ENCODE data around the gene TPR. TPM values are rescaled to one million over a fixed set of nuclear protein-coding genes. Genes with fewer than 3 reads are reported as not detected.
"Not testable (repeated sequence)": the region's sequence is repeated elsewhere in the genome, so short reads cannot be mapped to it uniquely, and the experiment has no call there.

TPR gene
- 10 to 100 TPM in 5 of 6 donors, 1 to 10 TPM in 1; 5.2 to 60.0 (median 21.4) TPM for polyA plus RNA-seq (ENCODE audit: low read depth in 6 of 6)

DNA sequence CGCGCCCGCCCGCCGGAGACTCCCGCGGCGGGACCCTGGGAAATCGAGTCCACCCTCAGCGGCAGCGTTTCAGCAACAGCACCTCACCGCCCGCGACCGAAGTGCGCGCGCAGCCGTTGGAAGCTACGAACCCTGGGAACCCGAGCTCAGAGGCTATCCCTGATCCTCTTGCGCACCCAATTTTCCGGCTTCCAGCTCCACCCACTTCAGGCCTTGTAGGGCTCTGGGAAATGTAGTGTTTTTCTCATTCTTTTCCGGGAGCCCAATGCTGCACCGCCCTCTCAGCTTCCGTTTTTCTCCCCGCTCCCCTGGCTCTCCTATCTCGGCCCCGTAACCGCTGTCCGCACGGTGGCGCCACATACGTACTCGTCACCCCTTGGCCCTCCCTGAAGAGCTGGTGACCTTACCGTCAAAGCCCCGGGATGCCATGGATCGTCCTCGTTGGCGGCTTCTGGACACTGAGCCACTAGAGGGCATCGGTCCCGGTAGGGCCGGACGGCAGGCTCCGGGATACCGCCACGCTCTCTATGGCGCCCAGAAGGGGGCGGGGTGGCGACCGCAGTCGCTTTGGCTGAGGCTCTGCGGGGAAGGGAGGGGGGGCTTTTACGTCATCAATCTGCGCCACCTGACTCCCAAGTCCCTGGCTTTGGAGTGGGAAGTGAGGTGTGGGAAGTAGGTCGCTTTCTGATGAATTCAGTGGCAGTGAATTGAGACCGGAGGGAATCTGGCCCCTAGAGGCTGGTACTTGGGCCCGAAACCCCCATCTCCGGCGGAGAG is at the start of gene TPR, which contains the start of gene ODR4:
TPR (minus strand) TSS at position 102 of the 777 bp plus-strand sequence. CDS start 225 bp downstream, outside the sequence.
ODR4 (plus strand) TSS at position 687 of the 777 bp plus-strand sequence. CDS start 3,948 bp downstream, outside the sequence.
- Mint-ChIP-seq H3K27me3 (no peaks in the 10 kb centered on the region), H3K4me3 (peak within 1 kb of the TSS; percentile 92 to 99 (median 98)), H3K27ac (peak within 1 kb of the TSS; percentile 97 to 100 (median 98)), H3K36me3 (peaks cover 0 to 12% of the 10 kb centered on the region in 2 donors), H3K9me3 (no peaks in the 10 kb centered on the region), H3K4me1 (peaks cover 11 to 43% (median 20%) of the 10 kb centered on the region in 3 donors)
- DNase-seq (peak; percentile 97), ATAC-seq (ENCODE audit: low read depth in 2 of 2) (peak; percentile 81 to 83)

DNA sequence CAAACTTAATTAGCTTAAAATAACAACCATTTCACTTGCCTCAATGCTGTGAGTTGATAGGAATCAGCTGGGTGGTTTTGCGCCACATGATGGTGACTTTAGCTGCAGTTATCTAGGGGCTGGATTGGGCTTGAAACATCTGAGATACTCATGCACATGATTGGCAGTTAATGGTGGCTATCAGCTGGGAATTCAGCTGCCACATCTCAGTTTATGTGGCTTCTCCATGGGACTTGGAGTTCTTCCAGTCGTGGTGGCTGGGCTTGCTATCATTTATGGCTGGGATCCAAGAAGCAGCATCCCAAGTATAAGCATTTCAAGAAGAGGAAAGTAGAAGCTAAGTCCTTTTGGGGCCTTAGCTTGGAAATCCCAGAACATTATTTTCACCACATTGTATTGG is 49.5 kb upstream of the TPR start:
- Mint-ChIP-seq H3K27ac (no peak overlapping the region), H3K9me3 (peaks cover 0 to 2% (median 0%) of the 10 kb centered on the region in 7 donors)
- ATAC-seq (ENCODE audit: low read depth in 2 of 2) = no peak

DNA sequence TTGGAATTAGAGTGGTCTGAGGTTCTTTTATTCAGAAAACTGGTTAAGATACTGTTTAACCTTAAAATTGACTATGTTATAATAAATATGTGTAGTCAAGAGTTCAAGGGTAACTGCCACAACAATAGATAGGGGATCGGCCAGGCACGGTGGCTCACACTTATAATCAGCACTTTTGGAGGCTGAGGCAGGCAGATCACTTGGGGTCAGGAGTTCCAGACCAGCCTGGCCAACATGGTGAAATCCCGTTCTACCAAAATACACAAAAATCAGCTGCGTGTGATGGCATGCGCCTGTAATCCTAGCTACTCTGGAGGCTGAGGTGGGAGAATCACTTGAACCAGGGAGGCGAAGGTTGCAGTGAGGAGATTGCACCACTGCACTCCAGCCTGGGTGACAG is 46.4 kb upstream of the TPR start:
- no peak for DNase-seq
- Mint-ChIP-seq H3K36me3 (peaks cover 6 to 14% of the 10 kb centered on the region in 2 donors), H3K27ac (peak overlapping the region in 1 of 6 donors; percentile 33), H3K4me1 (no peaks in the 10 kb centered on the region), H3K4me3 (no peak overlapping the region), H3K27me3 (no peaks in the 10 kb centered on the region), H3K9me3 (peaks cover 0 to 2% (median 0%) of the 10 kb centered on the region in 7 donors)
- ATAC-seq (ENCODE audit: low read depth in 2 of 2) = no peak

More for the DNA sequence above, 49.5 kb upstream of the TPR start:
- H3K4me1 Mint-ChIP-seq = no peaks in the 10 kb centered on the region
- no peaks in the 10 kb centered on the region for H3K36me3 Mint-ChIP-seq
- no peak overlapping the region for H3K4me3 Mint-ChIP-seq
- DNase-seq = no peak
- no peaks in the 10 kb centered on the region for H3K27me3 Mint-ChIP-seq

DNA sequence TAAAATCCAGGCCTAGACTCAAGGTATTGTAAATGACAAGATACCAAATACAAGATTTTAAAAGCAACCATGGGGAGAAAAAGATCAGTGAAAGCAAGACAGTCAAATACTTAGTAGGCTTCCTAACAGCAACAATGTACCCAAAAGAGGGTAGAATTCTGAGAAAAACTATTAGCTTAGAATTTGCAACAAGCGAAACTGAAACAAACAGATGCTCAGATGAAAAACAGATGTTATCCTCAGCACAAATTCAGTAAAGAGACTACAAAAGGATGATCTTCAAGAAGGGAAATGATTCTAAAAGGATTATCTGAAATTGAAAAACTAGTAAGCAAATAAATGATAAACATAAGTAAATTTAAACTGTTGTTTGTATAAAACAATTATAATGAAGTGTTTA is 45.9 kb upstream of the TPR start:
- Mint-ChIP-seq H3K27me3 (no peaks in the 10 kb centered on the region), H3K4me3 (no peak overlapping the region), H3K27ac (no peak overlapping the region), H3K4me1 (no peaks in the 10 kb centered on the region), H3K36me3 (peaks cover 6 to 14% of the 10 kb centered on the region in 2 donors), H3K9me3 (peaks cover 0 to 2% (median 0%) of the 10 kb centered on the region in 7 donors)
- no peak for DNase-seq
- ATAC-seq (ENCODE audit: low read depth in 2 of 2) = no peak

DNA sequence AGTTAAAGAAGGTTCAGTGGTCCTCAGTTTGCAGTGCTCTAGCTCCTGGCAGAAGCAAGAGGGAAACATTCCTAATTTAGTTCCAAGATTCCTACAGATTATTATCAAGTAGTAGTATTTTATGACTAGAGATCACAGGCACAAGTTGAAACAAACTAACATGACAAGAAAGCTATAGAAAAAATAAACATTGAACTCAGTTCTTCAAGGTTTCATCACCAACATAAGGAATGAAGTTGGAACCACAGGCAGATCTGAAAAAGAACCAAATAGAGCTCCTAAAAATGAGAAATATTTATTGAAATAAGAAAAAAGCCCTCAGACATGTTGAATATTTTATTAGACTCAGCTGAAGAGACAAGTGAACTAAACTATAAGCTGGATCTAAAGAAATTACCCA is 45.3 kb upstream of the TPR start:
- Mint-ChIP-seq H3K27ac (no peak overlapping the region), H3K9me3 (peaks cover 0 to 2% (median 0%) of the 10 kb centered on the region in 7 donors), H3K4me1 (no peaks in the 10 kb centered on the region), H3K36me3 (peaks cover 6 to 14% of the 10 kb centered on the region in 2 donors), H3K4me3 (no peak overlapping the region), H3K27me3 (no peaks in the 10 kb centered on the region)
- DNase-seq = no peak
- no peak for ATAC-seq (ENCODE audit: low read depth in 2 of 2)

DNA sequence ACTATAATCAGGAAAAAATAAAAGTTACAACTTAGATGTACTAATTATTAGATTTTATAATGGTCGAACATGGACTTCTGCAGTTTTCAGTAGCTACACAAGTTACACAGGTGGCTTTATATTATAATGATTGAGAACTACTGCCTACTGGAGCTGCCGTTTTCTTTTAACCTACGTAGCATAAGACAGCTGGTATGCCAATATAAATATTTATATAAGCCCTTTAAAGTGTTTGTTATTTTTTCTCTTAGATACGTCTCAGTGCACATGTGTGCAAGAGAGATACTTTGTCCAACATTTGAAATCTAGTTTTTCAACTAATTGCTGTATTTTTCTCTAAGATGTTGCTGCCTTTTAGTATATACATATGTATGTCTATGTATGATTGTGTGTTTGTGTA is 43.5 kb upstream of the TPR start:
- peaks cover 0 to 2% (median 0%) of the 10 kb centered on the region in 7 donors for H3K9me3 Mint-ChIP-seq
- no peak overlapping the region for H3K27ac Mint-ChIP-seq
- DNase-seq = no peak
- no peaks in the 10 kb centered on the region for H3K4me1 Mint-ChIP-seq
- peaks cover 6 to 17% of the 10 kb centered on the region in 2 donors for H3K36me3 Mint-ChIP-seq
- H3K27me3 Mint-ChIP-seq = no peaks in the 10 kb centered on the region
- H3K4me3 Mint-ChIP-seq = no peak overlapping the region
- no peak for ATAC-seq (ENCODE audit: low read depth in 2 of 2)

DNA sequence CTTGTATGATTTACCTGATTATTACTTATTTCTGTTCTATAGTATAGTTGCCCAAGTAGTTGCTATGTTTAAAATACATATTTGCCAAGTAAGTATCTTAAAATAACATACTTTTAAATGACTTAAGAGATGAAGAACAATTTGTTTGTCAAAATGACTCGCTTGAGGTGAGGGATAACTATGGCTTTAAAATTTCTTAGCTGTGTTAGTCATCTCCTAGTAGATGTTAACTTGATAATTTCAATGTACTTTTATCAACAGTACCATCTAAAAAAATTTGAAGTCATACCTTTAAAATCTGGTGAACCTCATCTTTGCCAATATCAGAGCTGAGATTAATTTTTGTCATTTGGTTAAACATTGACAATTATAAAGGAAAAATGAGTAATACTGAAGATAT is 38.3 kb upstream of the TPR start:
- Mint-ChIP-seq H3K36me3 (peaks cover 0 to 18% of the 10 kb centered on the region in 2 donors), H3K4me3 (no peak overlapping the region), H3K9me3 (no peaks in the 10 kb centered on the region), H3K4me1 (no peaks in the 10 kb centered on the region), H3K27me3 (no peaks in the 10 kb centered on the region), H3K27ac (no peak overlapping the region)
- DNase-seq = no peak
- ATAC-seq (ENCODE audit: low read depth in 2 of 2) = no peak

DNA sequence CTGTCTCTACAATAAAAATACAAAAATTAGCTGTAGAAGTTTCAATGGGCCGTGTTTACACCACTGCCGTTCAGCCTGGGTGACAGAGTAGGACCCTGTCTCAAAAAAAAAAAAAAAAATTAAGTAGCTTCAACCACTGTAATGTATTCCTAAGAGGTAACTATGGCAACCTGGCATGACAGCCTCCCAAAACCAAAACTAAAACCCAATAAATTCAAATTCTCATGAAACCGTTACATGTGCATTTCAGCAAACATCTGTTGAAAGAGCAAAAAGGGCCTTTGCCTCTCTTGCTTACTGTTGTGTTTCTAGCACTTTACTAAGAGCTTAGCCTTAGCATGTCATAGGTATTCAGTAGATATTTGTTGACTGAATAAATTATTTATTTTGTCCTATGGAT is 34.0 kb upstream of the TPR start:
- Mint-ChIP-seq H3K27ac (no peak overlapping the region), H3K4me3 (no peak overlapping the region)

DNA sequence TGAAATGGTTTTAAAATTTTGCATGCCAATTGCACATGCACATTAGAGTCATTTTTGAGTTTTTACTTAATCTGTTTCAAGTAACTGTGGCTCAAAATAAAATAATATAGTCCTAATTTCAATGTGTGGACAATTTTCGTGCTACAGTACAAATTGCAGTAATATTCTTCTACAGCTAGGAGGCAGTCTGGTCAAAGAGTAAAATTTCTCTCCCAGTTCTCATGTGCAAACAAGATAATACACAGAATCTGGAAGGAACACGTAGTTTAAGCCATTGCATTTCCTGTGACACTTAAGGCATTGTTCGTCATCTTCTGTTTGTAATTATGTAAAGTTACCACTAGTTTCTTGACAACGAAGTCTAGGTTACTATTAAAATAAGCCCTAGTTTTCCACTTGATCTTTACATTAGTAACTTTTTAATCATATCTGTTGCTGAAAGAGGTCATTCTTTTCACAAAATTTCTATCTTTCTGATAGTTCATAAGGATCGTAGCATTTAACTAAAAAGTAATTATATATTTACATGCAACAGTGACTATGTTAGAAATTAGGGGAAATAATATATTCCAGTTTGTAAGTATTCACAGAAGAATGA is 29.5 kb upstream of the TPR start:
- ATAC-seq (ENCODE audit: low read depth in 2 of 2) = peak; percentile 42 to 58
- Mint-ChIP-seq H3K4me3 (no peak overlapping the region), H3K27ac (peak overlapping the region in 1 of 6 donors; percentile 48), H3K9me3 (no peaks in the 10 kb centered on the region), H3K36me3 (peaks cover 6 to 12% of the 10 kb centered on the region in 2 donors), H3K27me3 (no peaks in the 10 kb centered on the region), H3K4me1 (no peaks in the 10 kb centered on the region)
- peak; percentile 13 for DNase-seq

More for the DNA sequence above, 34.0 kb upstream of the TPR start:
- Mint-ChIP-seq H3K27me3 (no peaks in the 10 kb centered on the region), H3K4me1 (no peaks in the 10 kb centered on the region), H3K36me3 (peaks cover 6 to 24% of the 10 kb centered on the region in 2 donors), H3K9me3 (no peaks in the 10 kb centered on the region)
- peak in 1 of 2 donors; percentile 13 for ATAC-seq (ENCODE audit: low read depth in 2 of 2)
- DNase-seq = no peak

DNA sequence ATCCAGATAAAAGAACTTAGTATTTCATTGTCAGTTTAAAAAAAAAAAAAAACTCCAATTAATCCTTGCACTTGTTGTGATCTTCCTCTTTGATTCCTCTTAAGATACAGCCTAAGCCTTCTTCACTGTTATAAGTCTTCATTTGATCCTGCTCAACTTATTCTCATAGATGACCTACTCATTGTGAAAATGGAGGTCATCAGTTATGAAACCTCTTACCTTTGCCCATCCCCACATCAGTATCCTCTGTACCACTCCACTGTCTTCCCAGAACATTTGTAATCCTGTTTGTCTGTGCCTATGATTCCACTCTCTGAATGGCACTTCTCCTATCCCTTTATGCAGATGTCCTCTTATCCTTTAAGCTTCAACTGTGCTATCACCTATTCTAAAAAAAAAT is 28.6 kb upstream of the TPR start:
- no peak overlapping the region for H3K4me3 Mint-ChIP-seq
- peaks cover 6 to 12% of the 10 kb centered on the region in 2 donors for H3K36me3 Mint-ChIP-seq
- no peaks in the 10 kb centered on the region for H3K27me3 Mint-ChIP-seq
- no peaks in the 10 kb centered on the region for H3K4me1 Mint-ChIP-seq
- H3K27ac Mint-ChIP-seq = peak overlapping the region in 1 of 6 donors; percentile 3
- DNase-seq = no peak
- no peaks in the 10 kb centered on the region for H3K9me3 Mint-ChIP-seq
- no peak for ATAC-seq (ENCODE audit: low read depth in 2 of 2)

DNA sequence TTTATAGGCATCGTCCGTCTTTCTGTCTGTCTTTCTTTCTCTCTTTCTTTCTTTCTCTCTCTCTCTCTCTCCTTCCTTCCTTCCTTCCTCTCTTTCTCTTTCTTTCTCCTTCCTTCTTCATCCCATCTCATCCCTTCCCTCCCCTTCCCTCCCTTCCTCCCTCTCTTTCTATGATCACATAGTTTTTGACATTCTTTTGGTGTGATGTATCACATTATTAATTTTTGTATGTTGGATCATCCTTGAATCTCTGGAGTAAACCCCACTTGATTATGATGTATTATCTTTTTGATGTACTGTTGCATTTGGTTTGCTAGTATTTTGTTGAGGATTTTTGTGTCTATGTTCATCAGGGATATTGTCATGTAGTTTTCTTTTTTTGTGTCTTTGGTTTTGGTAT is 26.4 kb upstream of the TPR start:
- H3K36me3 Mint-ChIP-seq; H3K4me3 Mint-ChIP-seq; H3K4me1 Mint-ChIP-seq; H3K27me3 Mint-ChIP-seq; H3K9me3 Mint-ChIP-seq; ATAC-seq (ENCODE audit: low read depth in 2 of 2); DNase-seq: not testable (repeated sequence)
- H3K27ac Mint-ChIP-seq = peak overlapping the region in 1 of 6 donors; percentile 31

DNA sequence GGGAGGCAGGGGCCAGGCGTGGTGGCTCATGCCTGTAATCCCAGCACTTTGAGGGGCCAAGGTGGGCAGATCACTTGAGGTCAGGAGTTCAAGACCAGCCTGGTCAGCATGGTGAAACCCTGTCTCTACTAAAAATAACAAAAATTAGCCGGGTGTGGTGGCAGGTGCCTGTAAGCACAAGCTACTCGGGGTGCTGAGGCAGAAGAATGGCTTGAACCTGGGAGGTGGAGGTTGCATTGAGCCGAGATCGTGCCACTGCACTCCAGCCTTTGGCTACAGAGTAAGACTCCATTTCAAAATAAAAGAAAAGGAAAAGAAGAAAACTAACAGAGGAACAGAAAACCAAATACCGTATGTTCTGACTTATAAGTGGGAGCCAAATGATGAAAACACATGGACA is 17.7 kb upstream of the TPR start:
- not testable (repeated sequence) for H3K4me1 Mint-ChIP-seq; H3K4me3 Mint-ChIP-seq; H3K27ac Mint-ChIP-seq; ATAC-seq (ENCODE audit: low read depth in 2 of 2); H3K9me3 Mint-ChIP-seq; DNase-seq; H3K27me3 Mint-ChIP-seq
- H3K36me3 Mint-ChIP-seq = peaks cover 20 to 22% of the 10 kb centered on the region in 2 donors

DNA sequence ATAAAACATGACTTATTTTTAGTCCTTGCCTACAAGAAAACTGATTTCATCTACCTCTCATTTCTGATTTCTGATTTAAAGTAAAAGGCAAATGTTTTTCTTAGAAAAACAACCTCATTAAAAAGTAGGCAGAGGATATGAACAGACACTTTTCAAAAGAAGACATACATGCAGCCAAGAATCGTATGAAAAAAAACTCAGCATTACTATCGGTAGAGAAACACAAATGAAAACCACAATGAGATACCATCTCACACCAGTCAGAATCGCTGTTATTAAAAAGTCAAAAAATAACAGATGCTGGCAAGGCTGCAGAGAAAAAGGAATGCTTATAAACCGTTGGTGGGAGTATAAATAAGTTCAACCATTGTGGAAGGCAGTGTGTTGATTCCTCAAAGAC is 16.8 kb upstream of the TPR start:
- H3K4me1 Mint-ChIP-seq = no peaks in the 10 kb centered on the region
- H3K27ac Mint-ChIP-seq = no peak overlapping the region
- no peak for DNase-seq
- peaks cover 20 to 22% of the 10 kb centered on the region in 2 donors for H3K36me3 Mint-ChIP-seq
- no peaks in the 10 kb centered on the region for H3K9me3 Mint-ChIP-seq
- H3K4me3 Mint-ChIP-seq = no peak overlapping the region
- no peak for ATAC-seq (ENCODE audit: low read depth in 2 of 2)
- H3K27me3 Mint-ChIP-seq = no peaks in the 10 kb centered on the region

DNA sequence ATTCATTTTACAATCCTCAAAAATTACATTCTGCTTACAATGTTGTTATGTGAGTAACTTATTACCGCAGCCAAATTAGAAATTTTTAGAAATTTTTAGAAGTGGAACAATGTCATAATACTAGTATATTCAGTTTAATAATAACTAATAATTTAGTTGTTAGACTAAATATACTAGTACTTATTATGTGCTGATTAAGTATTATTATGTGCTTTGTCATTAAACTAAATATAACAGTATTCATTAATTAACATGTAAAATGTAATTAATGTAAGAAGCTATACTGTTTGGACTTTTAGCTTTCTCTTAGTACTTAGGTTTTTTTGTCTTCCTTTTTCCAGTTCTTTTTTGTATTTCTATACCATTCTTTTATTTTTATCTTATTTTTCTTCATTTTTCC is 15.9 kb upstream of the TPR start:
- Mint-ChIP-seq H3K27ac (peak overlapping the region in 1 of 6 donors; percentile 38), H3K9me3 (no peaks in the 10 kb centered on the region), H3K36me3 (peaks cover 18% of the 10 kb centered on the region in 2 donors), H3K27me3 (no peaks in the 10 kb centered on the region), H3K4me1 (no peaks in the 10 kb centered on the region), H3K4me3 (no peak overlapping the region)
- ATAC-seq (ENCODE audit: low read depth in 2 of 2) (no peak), DNase-seq (no peak)

Measured in naive B cell (primary cell).